Choroid plexus epithelial cell (primary cell): ENCODE measurements around the gene TBX18.

ENCODE experiments used
- DNase-seq: peaks from one replicate; pipeline ENCODE4 v3.0.0-alpha.2; 2010; ENCODE audit warnings: low read depth
- H3K4me3 ChIP-seq: 2 replicates; pipeline ENCODE4 v1.5.1; 2011; ENCODE audit warnings: low read depth, mild to moderate bottlenecking, control low read depth, low read length, moderate library complexity
- TF ChIP-seq, protein P1 (sequence below): conservative IDR thresholded peaks from 2 replicates; pipeline ENCODE4 v1.5.1; 2011; ENCODE audit warnings: low read depth, mild to moderate bottlenecking, control low read depth, inconsistent platforms, low read length, moderate library complexity

Gene TBX18

DNA sequence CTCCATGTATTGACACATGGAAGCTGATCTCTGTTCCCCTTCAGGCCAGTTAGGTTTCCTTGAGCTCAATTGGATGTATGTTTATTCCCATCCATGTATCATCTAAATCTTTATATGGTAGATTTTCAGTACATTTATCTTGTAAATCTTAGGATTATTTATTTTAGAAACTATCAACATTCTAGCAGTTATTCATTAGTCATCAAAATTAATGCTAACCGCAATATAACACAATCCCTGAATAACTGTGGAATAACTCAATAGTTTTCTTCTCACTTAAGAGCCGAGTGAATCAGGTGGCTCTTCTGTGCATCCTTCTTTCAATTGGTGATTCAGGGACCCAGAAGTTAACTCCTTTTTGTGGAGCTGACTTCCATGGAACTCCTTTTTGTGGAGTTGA lies 15.5 kb upstream of the TBX18 start:
- TF ChIP-seq, protein P1, sequence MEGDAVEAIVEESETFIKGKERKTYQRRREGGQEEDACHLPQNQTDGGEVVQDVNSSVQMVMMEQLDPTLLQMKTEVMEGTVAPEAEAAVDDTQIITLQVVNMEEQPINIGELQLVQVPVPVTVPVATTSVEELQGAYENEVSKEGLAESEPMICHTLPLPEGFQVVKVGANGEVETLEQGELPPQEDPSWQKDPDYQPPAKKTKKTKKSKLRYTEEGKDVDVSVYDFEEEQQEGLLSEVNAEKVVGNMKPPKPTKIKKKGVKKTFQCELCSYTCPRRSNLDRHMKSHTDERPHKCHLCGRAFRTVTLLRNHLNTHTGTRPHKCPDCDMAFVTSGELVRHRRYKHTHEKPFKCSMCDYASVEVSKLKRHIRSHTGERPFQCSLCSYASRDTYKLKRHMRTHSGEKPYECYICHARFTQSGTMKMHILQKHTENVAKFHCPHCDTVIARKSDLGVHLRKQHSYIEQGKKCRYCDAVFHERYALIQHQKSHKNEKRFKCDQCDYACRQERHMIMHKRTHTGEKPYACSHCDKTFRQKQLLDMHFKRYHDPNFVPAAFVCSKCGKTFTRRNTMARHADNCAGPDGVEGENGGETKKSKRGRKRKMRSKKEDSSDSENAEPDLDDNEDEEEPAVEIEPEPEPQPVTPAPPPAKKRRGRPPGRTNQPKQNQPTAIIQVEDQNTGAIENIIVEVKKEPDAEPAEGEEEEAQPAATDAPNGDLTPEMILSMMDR: no peak
- no peak for DNase-seq
- H3K4me3 ChIP-seq: no peak overlapping the region

DNA sequence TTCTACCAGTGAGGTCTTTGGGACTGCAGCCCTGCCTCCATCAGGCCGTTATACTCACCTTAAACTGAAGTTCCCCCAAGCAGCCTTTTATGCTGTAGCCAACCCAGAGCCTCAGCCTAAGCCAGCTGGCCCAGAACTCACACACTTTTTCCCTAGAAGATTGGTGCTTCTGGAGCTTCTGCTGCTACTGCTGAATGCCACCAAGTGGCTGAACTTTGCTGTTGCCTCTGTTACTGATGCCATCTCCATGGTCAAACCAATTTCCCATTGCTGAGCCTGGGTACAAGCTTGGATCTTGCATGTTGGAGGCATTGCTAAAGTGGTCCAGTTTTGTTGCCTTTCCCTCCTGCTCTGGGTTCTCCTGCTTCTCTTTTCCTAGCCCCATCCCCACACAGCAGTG lies 15.0 kb upstream of the TBX18 start:
- DNase-seq: no peak
- TF ChIP-seq, protein P1: peak; percentile 51
- no peak overlapping the region for H3K4me3 ChIP-seq

DNA sequence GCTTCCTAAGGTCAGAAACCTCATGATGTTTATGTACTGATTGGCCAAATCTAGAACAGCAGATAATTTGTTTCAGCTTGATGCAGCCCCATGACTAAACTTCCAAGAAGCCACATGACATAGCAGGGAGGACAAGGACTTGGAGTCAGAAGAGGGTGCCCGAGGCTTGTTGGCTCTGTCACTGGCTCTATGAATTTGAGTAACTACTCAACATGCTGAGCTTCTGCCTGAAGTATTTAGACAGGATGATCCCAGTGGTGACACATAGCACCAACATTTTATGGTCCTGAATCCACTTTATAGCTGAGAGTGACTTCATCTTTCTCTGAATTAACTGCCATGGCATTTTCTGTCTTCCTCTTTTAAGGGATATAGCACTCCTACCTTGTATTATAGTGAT lies 13.5 kb upstream of the TBX18 start:
- TF ChIP-seq, protein P1: no peak
- DNase-seq: no peak
- H3K4me3 ChIP-seq: no peak overlapping the region

DNA sequence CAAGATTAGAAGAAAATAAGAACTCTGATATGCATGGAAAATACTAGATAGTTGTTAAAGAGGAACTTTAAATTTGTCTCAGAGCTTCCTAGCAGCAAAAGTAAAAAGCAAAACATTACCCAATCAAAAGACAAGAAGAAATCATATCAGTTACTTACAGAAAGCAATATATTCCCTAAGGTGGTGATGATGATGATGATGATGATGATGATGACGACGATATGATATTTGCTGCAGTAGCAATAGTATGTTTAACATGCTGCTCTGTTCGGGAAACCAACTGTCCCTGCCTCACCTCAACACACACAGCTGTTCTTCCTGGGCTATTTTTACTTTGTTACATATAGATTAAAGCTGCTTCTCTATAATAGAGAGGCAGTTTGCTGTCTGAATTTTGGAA lies 12.0 kb upstream of the TBX18 start:
- TF ChIP-seq, protein P1: no peak

DNA sequence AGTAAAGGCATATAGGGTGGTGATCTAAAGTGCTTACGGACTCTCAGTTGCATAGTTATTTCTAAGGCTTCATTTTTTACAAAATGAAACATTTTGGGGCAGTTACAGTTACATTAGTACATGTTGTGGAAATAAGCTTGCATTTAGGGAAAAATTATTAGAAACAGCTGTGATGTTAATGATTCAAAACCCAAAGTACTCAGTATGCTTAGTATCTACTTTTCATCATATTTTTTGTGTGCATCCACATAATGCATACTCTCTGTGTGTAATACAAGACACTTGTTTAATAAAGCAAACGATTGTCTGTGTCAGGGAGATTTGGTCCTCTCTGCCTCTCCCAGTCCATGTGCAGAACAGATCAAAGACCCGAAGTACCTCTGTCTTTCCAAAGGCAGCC lies 11.4 kb upstream of the TBX18 start:
- DNase-seq: no peak
- TF ChIP-seq, protein P1: no peak
- H3K4me3 ChIP-seq: no peak overlapping the region

More for the DNA sequence above, 12.0 kb upstream of the TBX18 start:
- H3K4me3 ChIP-seq: no peak overlapping the region
- DNase-seq: no peak

DNA sequence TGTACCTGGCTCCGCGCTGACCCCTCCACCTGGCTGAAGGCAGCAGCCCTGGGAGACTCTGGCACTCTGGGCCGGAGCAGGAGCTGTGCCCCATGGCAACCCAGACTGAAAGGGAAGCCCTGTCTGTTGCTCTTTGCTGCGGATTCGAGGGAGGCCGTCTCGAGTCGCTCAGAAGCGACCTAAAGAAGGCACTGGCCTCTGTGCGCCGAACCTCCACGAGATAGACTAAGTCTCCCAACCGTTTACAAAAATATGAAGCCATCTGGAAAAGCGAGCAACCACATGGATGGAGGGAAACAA lies 10.5 kb upstream of the TBX18 start:
- DNase-seq: no peak
- TF ChIP-seq, protein P1: no peak
- peak overlapping the region; percentile 65 for H3K4me3 ChIP-seq

DNA sequence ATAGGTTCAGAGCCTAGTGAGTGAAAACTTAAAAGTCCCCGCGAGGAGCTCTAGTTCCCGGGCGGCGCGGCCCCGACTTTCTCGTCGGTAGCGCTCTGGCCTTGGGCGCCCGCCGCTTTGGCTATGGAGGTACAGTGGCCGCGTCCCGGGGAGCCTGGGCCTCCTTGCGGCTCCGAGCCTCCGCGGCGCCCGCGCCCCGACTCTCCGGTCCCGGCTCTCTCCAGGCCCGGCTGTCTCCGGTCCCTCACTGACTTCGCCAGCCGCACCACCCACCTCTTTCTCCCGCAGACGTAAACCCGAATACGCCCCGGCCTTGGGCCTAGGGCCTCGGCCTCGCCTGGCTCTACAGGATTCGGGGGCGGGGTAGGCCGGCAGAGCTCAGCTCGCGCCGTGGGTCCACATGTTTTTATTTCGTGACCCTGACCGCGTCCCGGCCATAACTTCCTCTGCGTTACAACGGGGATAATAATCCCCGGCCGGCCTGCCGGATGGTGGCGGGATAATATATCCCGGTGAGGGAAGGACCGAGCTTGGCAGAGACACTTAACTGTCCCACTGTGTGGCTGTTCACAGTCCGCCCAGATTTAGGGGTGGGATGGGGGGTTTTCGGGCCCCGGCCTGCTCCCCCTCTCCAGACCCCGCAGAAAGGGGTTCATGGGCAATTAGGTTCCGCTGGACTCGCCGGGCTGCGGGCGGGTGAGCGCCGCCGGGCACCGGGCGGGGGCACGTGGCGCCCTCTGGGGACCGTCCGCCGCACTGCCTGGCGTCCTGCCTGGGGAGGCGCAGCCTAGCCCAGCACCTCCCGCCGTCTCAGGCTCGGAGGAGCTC lies 10.0 kb upstream of the TBX18 start:
- DNase-seq: peak; percentile 77
- TF ChIP-seq, protein P1: peak; percentile 48
- peak overlapping the region; percentile 65 for H3K4me3 ChIP-seq
